Activated naive CD8-positive, alpha-beta T cell treated with anti-CD3 and anti-CD28 coated beads for 36 hours (primary cell): Measurements from ENCODE around the gene UNC13B. TPM values are rescaled to one million over a fixed set of nuclear protein-coding genes. Genes with fewer than 3 reads are reported as not detected.
A peak's percentile ranks its signal among the peaks of the same experiment; 100 is the strongest.

Source experiments
- DNase-seq: peaks from one replicate; pipeline ENCODE4 v3.0.0; 2021
- H3K27ac Mint-ChIP-seq: one replicate; pipeline ENCODE4 v1.8.0; 2022; ENCODE audit warnings: mild to moderate bottlenecking, moderate library complexity, mixed read lengths
- H3K27me3 Mint-ChIP-seq: one replicate; pipeline ENCODE4 v1.8.0; 2022; ENCODE audit warnings: mild to moderate bottlenecking, mixed read lengths
- H3K36me3 Mint-ChIP-seq: one replicate; pipeline ENCODE4 v1.8.0; 2021; ENCODE audit warnings: mild to moderate bottlenecking, mixed read lengths
- H3K4me1 Mint-ChIP-seq: one replicate; pipeline ENCODE4 v1.8.0; 2021; ENCODE audit warnings: mixed read lengths
- H3K4me3 Mint-ChIP-seq: one replicate; pipeline ENCODE4 v1.8.0; 2022; ENCODE audit warnings: mild to moderate bottlenecking, moderate library complexity, mixed read lengths
- H3K9me3 Mint-ChIP-seq: one replicate; pipeline ENCODE4 v1.8.0; 2022; ENCODE audit warnings: mixed read lengths
- total RNA-seq, 2 experiments: library from RNA; stranded (reverse); gene quantifications; one replicate each; pipeline ENCODE4 v1.2.3, GENCODE V29; 2021

Gene UNC13B
- total RNA-seq, 2 experiments from 2014 or later, result 2.5 to 3.7 TPM

DNA sequence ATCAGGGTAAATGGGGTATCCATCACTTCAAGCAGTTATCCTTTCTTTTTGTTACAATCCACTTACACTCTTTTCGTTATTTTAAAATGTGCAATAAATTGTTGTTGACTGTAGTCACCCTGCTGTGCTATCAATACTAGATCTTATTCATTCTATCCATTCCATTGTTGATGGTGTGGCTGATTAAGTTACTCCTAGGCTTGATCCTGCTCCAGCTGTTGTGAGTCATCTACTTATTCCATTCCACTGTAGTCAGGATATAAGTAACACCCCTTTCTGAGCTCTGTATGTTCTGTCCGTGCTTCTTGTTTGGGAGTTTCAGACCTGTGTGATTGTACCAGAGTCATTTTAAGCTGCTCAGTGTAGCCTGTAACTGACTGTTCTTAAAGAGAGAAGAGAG, 205.6 kb downstream of the UNC13B start:
- Mint-ChIP-seq H3K27me3 (no peaks in the 10 kb centered on the region), H3K27ac (no peak overlapping the region), H3K36me3 (no peaks in the 10 kb centered on the region), H3K4me1 (no peaks in the 10 kb centered on the region), H3K9me3 (no peaks in the 10 kb centered on the region), H3K4me3 (no peak overlapping the region)
- no peak for DNase-seq

DNA sequence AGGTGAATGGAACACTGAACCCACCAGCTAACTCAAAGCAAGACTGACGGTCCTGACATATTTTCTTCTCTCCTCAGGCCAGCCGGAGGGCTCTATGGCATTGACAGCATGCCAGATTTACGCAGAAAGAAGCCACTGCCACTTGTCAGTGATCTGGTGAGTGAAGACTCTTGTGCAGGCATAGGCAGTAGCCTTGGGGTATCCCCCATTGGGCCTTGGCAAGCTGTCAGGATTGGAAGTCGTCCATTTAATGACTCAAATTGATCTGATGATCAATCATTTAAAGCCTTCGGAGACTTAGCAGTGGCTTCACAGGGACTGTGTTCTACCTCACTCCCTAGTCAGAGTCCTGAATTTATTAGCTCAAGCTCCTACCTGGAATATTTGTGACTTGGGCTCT, 208.4 kb downstream of the UNC13B start:
- H3K36me3 Mint-ChIP-seq, result no peaks in the 10 kb centered on the region
- H3K4me3 Mint-ChIP-seq, result no peak overlapping the region
- no peak overlapping the region for H3K27ac Mint-ChIP-seq
- H3K4me1 Mint-ChIP-seq, result no peaks in the 10 kb centered on the region
- H3K9me3 Mint-ChIP-seq, result no peaks in the 10 kb centered on the region
- no peaks in the 10 kb centered on the region for H3K27me3 Mint-ChIP-seq
- DNase-seq, result no peak

DNA sequence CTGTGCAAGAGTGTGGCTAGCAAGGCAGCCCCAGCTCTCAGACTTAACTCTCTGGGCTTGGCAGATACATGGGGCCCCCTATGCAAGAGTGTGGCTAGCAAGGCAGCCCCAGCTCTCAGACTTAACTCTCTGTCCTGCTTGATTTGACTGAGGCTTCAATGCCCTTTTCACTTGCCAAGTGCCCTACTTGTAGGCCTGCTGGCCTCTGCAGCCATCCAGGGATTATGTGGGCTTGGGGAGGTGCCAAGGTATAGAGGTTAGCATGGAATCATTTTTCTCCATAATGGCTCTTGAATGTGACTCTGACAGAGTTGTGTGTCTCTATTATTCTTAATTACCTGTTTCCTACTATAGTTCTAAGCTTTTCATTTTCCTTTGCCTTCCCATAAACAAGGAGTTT, 212.6 kb downstream of the UNC13B start:
- Mint-ChIP-seq H3K27me3 (no peaks in the 10 kb centered on the region), H3K27ac (no peak overlapping the region), H3K9me3 (no peaks in the 10 kb centered on the region), H3K36me3 (no peaks in the 10 kb centered on the region), H3K4me3 (no peak overlapping the region), H3K4me1 (no peaks in the 10 kb centered on the region)
- no peak for DNase-seq

DNA sequence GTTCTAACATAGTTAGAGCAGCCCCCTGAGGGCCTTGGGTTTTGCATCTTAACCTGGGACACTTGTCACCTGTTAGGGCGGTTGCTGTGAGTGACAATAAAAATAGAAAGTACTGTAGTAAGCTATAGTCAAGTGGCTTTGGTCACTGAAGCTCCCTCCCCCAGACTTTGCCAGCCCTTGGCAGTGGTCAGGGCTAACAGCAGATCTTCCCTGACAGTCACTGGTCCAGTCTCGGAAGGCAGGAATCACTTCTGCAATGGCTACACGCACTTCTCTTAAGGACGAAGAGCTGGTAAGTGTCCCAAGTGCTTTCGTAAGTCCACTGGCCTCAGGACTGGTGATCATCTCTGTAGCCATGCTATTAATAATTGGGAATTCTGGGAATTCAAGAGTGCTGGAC, 213.1 kb downstream of the UNC13B start:
- H3K9me3 Mint-ChIP-seq, result no peaks in the 10 kb centered on the region
- no peak overlapping the region for H3K4me3 Mint-ChIP-seq
- no peaks in the 10 kb centered on the region for H3K36me3 Mint-ChIP-seq
- DNase-seq, result no peak
- no peak overlapping the region for H3K27ac Mint-ChIP-seq
- H3K27me3 Mint-ChIP-seq, result no peaks in the 10 kb centered on the region
- no peaks in the 10 kb centered on the region for H3K4me1 Mint-ChIP-seq

DNA sequence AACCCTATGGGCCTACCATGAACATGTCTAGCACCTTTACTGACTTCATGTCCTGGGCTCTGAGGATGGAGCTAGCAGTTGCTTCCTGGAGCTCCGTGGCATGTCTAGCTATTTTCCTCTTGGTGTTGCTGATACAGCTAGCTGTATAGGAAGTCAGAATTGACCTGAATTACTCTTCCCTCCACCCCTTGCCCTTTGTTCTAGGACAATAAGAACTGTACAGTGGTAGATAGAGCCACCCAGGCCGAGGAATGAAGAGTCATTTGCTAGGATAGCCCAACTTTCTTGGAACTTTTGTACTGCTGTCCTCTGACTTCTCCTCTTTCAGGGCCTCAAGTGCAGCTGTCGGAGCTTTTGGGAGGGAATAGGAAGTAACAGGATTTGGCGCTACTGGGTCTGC, 218.2 kb downstream of the UNC13B start:
- H3K4me3 Mint-ChIP-seq, result no peak overlapping the region
- H3K27ac Mint-ChIP-seq, result no peak overlapping the region
- no peaks in the 10 kb centered on the region for H3K36me3 Mint-ChIP-seq
- H3K4me1 Mint-ChIP-seq, result no peaks in the 10 kb centered on the region
- no peaks in the 10 kb centered on the region for H3K27me3 Mint-ChIP-seq
- H3K9me3 Mint-ChIP-seq, result no peaks in the 10 kb centered on the region
- DNase-seq, result no peak

DNA sequence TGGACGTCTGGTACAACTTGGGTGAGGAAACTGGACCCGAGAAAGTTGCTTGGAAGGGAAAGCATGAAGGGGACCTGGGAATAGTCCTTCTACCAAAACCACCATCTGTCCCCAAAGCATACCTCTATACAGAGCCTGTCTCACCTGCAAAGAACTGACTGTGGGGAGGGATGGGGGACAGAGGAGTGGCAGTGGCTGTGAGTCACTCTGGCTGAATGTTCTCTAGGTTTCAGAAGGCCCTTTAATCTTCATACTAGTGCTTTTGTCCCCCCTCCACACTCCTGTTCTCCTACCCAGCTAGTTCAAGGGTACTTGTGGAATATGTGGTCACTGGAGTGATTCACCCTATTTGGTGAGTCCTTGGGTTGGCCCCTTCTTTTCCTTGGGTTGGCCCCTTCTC, 218.8 kb downstream of the UNC13B start:
- no peak for DNase-seq
- Mint-ChIP-seq H3K27ac (no peak overlapping the region), H3K9me3 (no peaks in the 10 kb centered on the region), H3K4me1 (no peaks in the 10 kb centered on the region), H3K4me3 (no peak overlapping the region), H3K36me3 (no peaks in the 10 kb centered on the region), H3K27me3 (peaks cover 3% of the 10 kb centered on the region)

DNA sequence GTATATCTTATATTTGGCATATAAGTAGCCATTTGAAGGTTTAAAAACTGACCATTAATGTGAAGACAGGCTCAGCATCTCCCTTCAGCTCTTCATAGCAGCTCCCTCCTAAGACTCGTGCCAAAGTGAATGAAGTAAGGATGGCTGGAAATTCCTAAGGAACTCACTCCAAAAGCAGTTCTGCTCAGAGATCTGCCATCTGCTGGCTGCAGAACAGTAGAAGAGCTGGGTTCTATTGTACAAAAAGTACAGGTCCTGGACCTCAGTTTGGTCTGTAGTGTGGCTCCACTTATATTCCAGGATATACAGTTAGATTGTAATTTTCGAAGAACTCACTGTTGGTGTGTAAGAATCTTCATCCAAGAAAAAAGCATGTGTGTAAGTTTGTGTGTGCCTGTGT, 223.2 kb downstream of the UNC13B start:
- H3K9me3 Mint-ChIP-seq, result no peaks in the 10 kb centered on the region
- no peak for DNase-seq
- peaks cover 9% of the 10 kb centered on the region for H3K27me3 Mint-ChIP-seq
- H3K27ac Mint-ChIP-seq, result no peak overlapping the region
- no peak overlapping the region for H3K4me3 Mint-ChIP-seq
- no peaks in the 10 kb centered on the region for H3K4me1 Mint-ChIP-seq
- H3K36me3 Mint-ChIP-seq, result no peaks in the 10 kb centered on the region

DNA sequence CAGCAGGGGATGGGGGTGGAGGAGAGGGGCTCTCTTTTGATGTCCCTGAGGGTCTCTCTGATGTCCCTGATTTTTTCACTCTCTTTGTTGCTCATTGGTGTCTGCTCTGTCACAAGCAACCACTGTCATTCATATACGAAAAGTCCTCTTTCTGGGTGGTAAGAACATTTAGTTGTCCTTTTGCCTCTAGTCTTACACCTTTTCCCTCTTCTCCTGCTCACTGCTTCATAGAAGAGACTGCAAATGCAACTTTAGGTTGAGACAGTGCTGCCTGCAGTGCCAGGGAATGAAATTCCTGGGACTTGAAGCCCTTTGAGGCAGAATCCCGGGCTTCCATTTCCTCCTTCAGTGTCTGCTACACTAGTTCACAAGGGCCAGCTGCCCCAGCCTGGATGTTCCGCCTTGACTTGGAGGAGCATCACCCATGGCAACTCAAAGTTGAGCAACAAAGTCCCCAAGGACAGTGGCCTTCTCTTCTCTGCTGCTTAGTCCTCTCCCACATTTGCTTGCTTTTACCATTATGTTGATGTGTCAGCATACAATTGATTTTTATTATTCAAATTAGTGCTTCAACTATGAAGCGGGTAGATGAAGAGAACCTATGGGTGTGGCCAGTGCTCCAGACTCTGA, 233.4 kb downstream of the UNC13B start:
- Mint-ChIP-seq H3K4me1 (peaks cover 4% of the 10 kb centered on the region), H3K27ac (no peak overlapping the region), H3K27me3 (no peaks in the 10 kb centered on the region), H3K36me3 (no peaks in the 10 kb centered on the region), H3K4me3 (no peak overlapping the region), H3K9me3 (no peaks in the 10 kb centered on the region)
- DNase-seq, result no peak

DNA sequence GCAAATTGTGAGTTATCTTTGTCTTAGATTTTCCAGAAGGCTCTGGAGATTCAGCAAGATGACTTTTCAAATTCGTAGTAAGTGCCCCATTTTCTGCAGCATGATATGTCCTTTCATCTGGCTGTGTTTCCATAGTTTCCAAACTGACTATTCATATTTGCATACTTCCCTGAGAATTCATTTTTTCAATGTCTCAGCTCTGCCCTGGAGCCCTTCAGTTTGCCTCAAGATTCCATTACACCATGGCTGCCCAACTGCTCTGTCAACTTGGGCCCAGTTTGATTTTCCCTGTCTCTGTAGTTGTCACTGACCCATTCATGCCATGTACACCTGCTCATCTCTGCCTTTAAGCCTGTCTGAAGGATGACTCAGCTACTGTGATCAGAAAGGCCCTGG, 233.9 kb downstream of the UNC13B start:
- H3K9me3 Mint-ChIP-seq, result no peaks in the 10 kb centered on the region
- no peak overlapping the region for H3K27ac Mint-ChIP-seq

DNA sequence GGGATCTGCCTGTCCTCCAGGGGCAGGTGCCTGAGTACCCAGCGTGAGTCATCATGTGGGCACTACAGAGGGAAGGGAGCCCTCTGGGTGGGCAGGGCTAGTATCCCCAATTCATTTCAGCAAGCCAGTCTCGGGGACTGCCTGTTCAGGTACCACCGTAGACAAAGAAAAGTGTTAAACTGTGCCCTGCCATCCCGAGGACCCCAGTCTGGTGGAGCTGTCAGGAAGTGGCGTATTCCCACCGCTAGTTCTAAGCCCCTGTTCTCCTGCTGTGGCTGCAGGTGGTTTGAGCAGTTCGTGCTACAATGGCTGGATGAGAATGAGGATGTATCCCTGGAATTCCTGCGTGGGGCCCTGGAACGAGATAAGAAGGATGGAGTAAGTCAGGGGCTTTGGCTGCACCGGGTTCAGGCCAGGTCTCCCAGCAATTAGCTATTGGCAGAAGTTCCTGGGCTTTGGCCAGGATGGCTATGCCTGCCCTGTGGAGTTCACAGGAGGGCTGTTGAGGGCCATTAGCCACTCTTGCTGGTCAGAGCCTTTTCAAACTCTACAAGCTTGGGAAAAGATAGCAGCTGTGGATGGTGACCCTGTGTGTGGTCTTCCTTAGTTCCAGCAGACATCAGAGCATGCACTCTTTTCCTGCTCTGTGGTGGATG, 234.9 kb downstream of the UNC13B start:
- Mint-ChIP-seq H3K27ac (no peak overlapping the region), H3K27me3 (no peaks in the 10 kb centered on the region), H3K9me3 (no peaks in the 10 kb centered on the region), H3K36me3 (no peaks in the 10 kb centered on the region), H3K4me3 (no peak overlapping the region), H3K4me1 (peaks cover 4% of the 10 kb centered on the region)
- DNase-seq, result no peak

More for the DNA sequence above, 233.9 kb downstream of the UNC13B start:
- Mint-ChIP-seq H3K27me3 (no peaks in the 10 kb centered on the region), H3K36me3 (no peaks in the 10 kb centered on the region), H3K4me3 (no peak overlapping the region), H3K4me1 (peaks cover 4% of the 10 kb centered on the region)
- DNase-seq, result no peak

DNA sequence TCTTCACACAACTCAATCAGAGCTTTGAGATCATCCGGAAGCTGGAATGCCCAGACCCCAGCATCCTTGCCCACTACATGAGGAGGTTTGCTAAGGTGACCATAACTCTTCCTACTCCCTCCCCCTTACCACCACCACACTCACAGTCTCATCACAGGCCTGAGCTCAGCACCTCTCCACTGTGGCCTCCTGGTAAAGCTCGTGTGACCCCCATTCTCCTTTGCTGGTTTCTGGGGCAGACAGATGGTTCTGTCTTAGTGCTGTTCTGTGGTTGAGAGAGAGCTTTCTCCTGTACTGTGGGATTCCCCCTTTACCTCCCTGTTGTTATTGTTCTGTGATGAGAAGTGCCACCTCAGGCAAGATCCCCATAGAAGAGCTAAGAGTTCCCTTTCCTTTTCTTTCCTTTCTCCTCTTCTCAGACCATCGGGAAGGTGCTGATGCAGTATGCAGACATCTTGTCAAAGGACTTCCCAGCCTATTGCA, 235.4 kb downstream of the UNC13B start:
- Mint-ChIP-seq H3K4me1 (peaks cover 4% of the 10 kb centered on the region), H3K4me3 (no peak overlapping the region), H3K27ac (no peak overlapping the region), H3K9me3 (no peaks in the 10 kb centered on the region), H3K36me3 (no peaks in the 10 kb centered on the region), H3K27me3 (no peaks in the 10 kb centered on the region)
- no peak for DNase-seq

DNA sequence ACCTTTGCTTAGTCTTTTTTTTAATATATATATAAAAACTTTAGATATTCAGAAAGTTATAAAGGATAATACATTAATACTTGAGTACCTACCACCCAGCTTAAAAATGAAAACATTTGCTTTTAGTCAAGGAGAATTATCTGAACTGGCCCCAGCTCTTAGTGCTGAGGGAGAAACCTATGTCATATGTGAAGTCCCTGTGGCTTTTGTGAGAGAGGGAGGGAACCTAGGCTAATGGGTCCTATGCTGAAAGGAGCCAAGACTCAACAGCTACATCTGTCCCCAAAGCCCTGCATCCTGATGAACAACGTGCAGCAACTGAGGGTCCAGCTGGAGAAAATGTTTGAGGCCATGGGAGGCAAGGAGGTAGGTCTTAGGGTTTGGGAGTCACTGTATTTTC, 236.1 kb downstream of the UNC13B start:
- H3K27ac Mint-ChIP-seq, result no peak overlapping the region
- no peaks in the 10 kb centered on the region for H3K9me3 Mint-ChIP-seq
- H3K4me3 Mint-ChIP-seq, result no peak overlapping the region
- peaks cover 4% of the 10 kb centered on the region for H3K4me1 Mint-ChIP-seq
- DNase-seq, result no peak
- H3K27me3 Mint-ChIP-seq, result no peaks in the 10 kb centered on the region
- no peaks in the 10 kb centered on the region for H3K36me3 Mint-ChIP-seq

DNA sequence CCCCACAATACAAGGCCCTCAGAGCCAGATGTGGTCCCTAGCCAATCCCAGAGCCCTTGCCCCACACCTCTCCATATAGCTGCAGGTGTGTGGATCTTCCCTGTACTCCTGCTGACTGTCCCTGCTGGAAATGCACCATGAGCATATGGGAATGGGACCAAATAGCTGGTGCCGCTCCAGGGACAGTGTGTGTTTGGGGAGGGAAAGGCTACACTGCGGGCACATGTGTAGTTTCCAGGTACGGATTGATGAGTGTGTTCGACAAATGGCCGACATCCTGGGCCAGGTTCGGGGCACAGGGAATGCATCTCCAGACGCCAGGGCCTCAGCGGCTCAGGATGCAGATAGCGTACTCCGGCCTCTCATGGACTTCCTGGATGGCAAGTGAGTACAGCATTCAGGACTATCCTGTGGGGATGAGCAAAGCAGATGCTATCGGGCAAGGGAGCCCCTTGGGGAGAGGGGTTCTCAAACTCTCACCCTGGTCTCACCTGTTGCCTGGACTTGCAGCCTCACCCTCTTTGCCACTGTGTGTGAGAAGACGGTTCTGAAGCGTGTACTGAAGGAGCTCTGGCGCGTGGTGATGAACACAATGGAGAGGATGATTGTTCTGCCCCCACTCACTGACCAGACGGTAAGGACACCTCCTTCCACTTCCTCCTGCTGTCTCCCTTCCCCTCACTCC, 237.0 kb downstream of the UNC13B start:
- no peak overlapping the region for H3K27ac Mint-ChIP-seq
- peaks cover 4% of the 10 kb centered on the region for H3K4me1 Mint-ChIP-seq
- H3K9me3 Mint-ChIP-seq, result no peaks in the 10 kb centered on the region
- DNase-seq, result no peak
- H3K27me3 Mint-ChIP-seq, result no peaks in the 10 kb centered on the region
- no peak overlapping the region for H3K4me3 Mint-ChIP-seq
- H3K36me3 Mint-ChIP-seq, result no peaks in the 10 kb centered on the region

DNA sequence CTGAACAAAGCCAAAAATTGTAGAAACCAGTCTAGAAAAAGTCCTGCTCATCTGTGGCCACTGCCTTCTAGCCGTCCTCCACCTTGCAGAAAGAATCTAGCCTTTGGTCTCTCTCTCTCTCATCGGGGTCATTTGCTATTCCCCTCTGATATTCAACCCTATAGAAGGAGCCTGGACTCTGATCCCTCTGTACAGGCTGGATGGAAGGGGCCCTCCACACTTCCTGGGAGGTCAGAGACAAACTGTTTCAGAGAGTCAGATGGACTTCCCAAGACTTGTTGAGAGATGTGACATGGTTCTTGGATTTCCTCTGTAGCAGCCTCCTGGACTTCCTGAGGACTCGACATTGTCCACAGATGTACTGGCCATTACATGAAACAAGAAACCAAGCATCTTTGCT, 243.1 kb downstream of the UNC13B start:
- Mint-ChIP-seq H3K4me1 (peaks cover 1% of the 10 kb centered on the region), H3K9me3 (no peaks in the 10 kb centered on the region), H3K36me3 (no peaks in the 10 kb centered on the region), H3K27me3 (peaks cover 28% of the 10 kb centered on the region), H3K27ac (no peak overlapping the region), H3K4me3 (no peak overlapping the region)
- no peak for DNase-seq

DNA sequence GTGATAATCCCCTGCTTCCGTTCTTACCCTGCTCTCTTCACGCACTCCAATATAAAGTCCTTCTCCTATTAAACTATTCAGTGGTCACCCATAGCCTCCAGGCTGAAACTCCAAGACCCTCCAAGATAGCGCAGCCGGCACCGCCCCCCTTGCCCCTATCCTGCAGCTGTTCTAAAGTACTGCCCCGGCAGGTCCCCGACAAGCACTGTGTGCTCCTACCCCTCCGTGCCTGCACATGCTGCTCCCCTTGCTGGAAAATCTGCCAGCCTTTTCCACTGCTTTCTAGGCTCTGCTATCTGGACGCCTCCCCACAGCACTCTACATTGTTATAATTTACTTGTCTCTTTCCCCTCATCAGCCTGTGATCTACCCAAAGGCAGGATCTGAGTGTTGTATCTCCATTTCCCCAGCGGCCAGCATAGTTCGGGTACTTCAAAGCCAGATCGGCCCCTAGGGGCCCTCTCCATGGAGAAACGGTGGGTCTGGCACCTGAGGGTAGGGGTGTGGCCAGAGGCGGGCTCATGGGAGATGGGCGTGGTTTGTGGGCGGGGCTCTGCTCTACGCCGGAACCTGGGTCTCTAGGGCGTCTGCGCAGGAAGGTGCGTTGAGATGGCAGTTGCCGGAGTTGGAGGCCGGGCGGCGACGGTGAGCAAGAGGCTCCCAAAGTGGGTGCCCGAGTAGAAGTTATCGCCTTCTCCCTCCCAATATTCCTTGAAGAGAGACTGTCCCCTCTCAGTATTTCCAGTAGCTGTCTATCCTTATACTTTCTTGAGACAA, 244.6 kb downstream of the UNC13B start:
- Mint-ChIP-seq H3K9me3 (no peaks in the 10 kb centered on the region), H3K27ac (no peak overlapping the region), H3K27me3 (peaks cover 28% of the 10 kb centered on the region), H3K4me1 (peaks cover 1% of the 10 kb centered on the region), H3K36me3 (no peaks in the 10 kb centered on the region), H3K4me3 (peak overlapping the region; percentile 15)
- peak; percentile 52 for DNase-seq
